Left ventricle myocardium inferior (tissue), 1 donor: Measurements from ENCODE around the gene CMTM6. TPM values are rescaled to one million over a fixed set of nuclear protein-coding genes. Genes with fewer than 3 reads are reported as not detected.

Source experiments
- DNase-seq: peaks from one replicate; pipeline ENCODE4 v3.0.0-alpha.2; 2020
- H3K27ac ChIP-seq: fragments of 200-600 bp; replicated peaks from 2 replicates; pipeline ENCODE4 v1.8.0; 2021
- H3K27me3 ChIP-seq: fragments of 200-600 bp; 2 replicates; pipeline ENCODE4 v1.8.0; 2021; ENCODE audit warnings: low read depth
- H3K36me3 ChIP-seq: fragments of 200-600 bp; 2 replicates; pipeline ENCODE4 v1.8.0; 2021
- H3K4me1 ChIP-seq: fragments of 200-600 bp; 2 replicates; pipeline ENCODE4 v1.8.0; 2021
- H3K4me3 ChIP-seq: fragments of 200-600 bp; 2 replicates; pipeline ENCODE4 v1.8.0; 2021; ENCODE audit warnings: mild to moderate bottlenecking, moderate library complexity
- H3K9me3 ChIP-seq: fragments of 200-600 bp; replicated peaks from 2 replicates; pipeline ENCODE4 v1.8.0; 2021
- intact Hi-C: fragments of 100-400 bp; cut with micrococcal nuclease; formaldehyde crosslinking; loops from one replicate; pipeline ENCODE4 v1.11.0; 2022
- microRNA-seq: library from miRNA; unstranded; fragments of <30 nt; microRNA quantifications from one replicate; pipeline ENCODE4 v1.2.0, GENCODE V29; 2020
- total RNA-seq: library from RNA; stranded (reverse); fragmentation: NEBNext Ultra II Directional; extraction: Animal tissue kit (Norgen Biotek cat#: 25700); gene quantifications from one replicate; pipeline ENCODE4 v1.2.1, GENCODE V29; 2021
- TF ChIP-seq, protein P1 (sequence below): fragments of 200-600 bp; IDR thresholded peaks from 2 replicates; pipeline ENCODE4 v1.8.0; 2021; ENCODE audit warnings: antibody characterized with exemption, mild to moderate bottlenecking, borderline replicate concordance
- donor health status: DM: no; HTN: yes; CAD: no; lungs with severe emphysema.

Gene CMTM6
- total RNA-seq, 1 donor from 2014 or later, result 10.9 TPM

GRCh38 chr3:32431481-32431880 lies 71.2 kb downstream of the CMTM6 start:
- TF ChIP-seq, protein P1, sequence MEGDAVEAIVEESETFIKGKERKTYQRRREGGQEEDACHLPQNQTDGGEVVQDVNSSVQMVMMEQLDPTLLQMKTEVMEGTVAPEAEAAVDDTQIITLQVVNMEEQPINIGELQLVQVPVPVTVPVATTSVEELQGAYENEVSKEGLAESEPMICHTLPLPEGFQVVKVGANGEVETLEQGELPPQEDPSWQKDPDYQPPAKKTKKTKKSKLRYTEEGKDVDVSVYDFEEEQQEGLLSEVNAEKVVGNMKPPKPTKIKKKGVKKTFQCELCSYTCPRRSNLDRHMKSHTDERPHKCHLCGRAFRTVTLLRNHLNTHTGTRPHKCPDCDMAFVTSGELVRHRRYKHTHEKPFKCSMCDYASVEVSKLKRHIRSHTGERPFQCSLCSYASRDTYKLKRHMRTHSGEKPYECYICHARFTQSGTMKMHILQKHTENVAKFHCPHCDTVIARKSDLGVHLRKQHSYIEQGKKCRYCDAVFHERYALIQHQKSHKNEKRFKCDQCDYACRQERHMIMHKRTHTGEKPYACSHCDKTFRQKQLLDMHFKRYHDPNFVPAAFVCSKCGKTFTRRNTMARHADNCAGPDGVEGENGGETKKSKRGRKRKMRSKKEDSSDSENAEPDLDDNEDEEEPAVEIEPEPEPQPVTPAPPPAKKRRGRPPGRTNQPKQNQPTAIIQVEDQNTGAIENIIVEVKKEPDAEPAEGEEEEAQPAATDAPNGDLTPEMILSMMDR, result no peak
- H3K4me3 ChIP-seq, result no peak overlapping the region
- H3K27ac ChIP-seq, result no peak overlapping the region
- H3K36me3 ChIP-seq, result no peaks in the 10 kb centered on the region
- intact Hi-C loops, result no loop called here
- H3K4me1 ChIP-seq, result no peaks in the 10 kb centered on the region
- H3K27me3 ChIP-seq, result no peaks in the 10 kb centered on the region
- no peak for DNase-seq
- H3K9me3 ChIP-seq, result no peaks in the 10 kb centered on the region

Small RNA genes lying within 50 kb of the gene (microRNA-seq; reads per million reads assigned to microRNA genes)
- gene MIR548AY, result not detected

Other genes with a start within 250 kb of the CMTM6 start
- 2.9 TPM for gene CMTM7, start 111.0 kb downstream of the CMTM6 start, total RNA-seq
- 53.8 TPM for gene DYNC1LI1, start 68.0 kb upstream of the CMTM6 start, total RNA-seq
- gene CNOT10, start 182.3 kb upstream of the CMTM6 start, total RNA-seq, result 14.6 TPM